Ishikawa (cell line): ENCODE results near the gene STAP2.

Experiments
- CEBPB ChIP-seq: IDR thresholded peaks from 2 replicates; pipeline ENCODE4 v1.6.1; 2012
- CREB1 ChIP-seq: IDR thresholded peaks from 2 replicates; pipeline ENCODE4 v1.6.1; 2012; ENCODE audit warnings: low read depth
- EGR1 ChIP-seq: IDR thresholded peaks from 2 replicates; pipeline ENCODE4 v1.6.1; 2012
- EP300 ChIP-seq: IDR thresholded peaks from 2 replicates; pipeline ENCODE4 v1.6.1; 2012; ENCODE audit warnings: borderline replicate concordance
- FOXM1 ChIP-seq: IDR thresholded peaks from 2 replicates; pipeline ENCODE4 v1.6.1; 2012; ENCODE audit warnings: low read depth, borderline replicate concordance
- MAX ChIP-seq: IDR thresholded peaks from 2 replicates; pipeline ENCODE4 v1.6.1; 2012
- NFIC ChIP-seq: IDR thresholded peaks from 2 replicates; pipeline ENCODE4 v1.6.1; 2012
- RAD21 ChIP-seq: IDR thresholded peaks from 2 replicates; pipeline ENCODE4 v1.6.1; 2012; ENCODE audit warnings: low read depth
- REST ChIP-seq: IDR thresholded peaks from 2 replicates; pipeline ENCODE4 v1.6.1; 2012; ENCODE audit warnings: low read depth, mild to moderate bottlenecking
- TAF1 ChIP-seq: IDR thresholded peaks from 2 replicates; pipeline ENCODE4 v1.6.1; 2012; ENCODE audit warnings: low read depth, mild to moderate bottlenecking
- YY1 ChIP-seq: IDR thresholded peaks from 2 replicates; pipeline ENCODE4 v1.6.1; 2012; ENCODE audit warnings: low read depth
- ZBTB7A ChIP-seq: IDR thresholded peaks from 2 replicates; pipeline ENCODE4 v1.6.1; 2012; ENCODE audit warnings: low read depth

GRCh38 chr19:4368128-4368820 lies 29.6 kb upstream of the STAP2 start:
- TF ChIP-seq NFIC (peak; percentile 73), ZBTB7A (no peak), RAD21 (no peak), EGR1 (no peak), REST (no peak), MAX (no peak), YY1 (no peak), EP300 (no peak), CREB1 (no peak), CEBPB (no peak), TAF1 (no peak), FOXM1 (no peak)
